K562 (cell line): ENCODE measurements around the gene ALS2CL. TPM values are rescaled to one million over a fixed set of nuclear protein-coding genes. Genes with fewer than 3 reads are reported as not detected.

Experiments
- ATAC-seq: fragments of 200-7000 bp; cut with Tn5 transposase; 3 replicates; pipeline ENCODE4 v1.9.1; 2020; ENCODE audit warnings: moderate library complexity
- BruUV-seq: library from RNA; stranded (reverse); fragments of 400-500 nt; replicated peaks from 2 replicates; lab custom pipeline; 2021; lab: Mats Ljungman, UMichigan
- CTCF ChIA-PET: fragments of 300-600 bp; formaldehyde crosslinking; extraction: SDS; loops from one replicate; lab custom pipeline; 2021; ENCODE audit warnings: low intra/inter-chr PET ratio; lab: Yijun Ruan, JAX
- POLR2A ChIA-PET: fragments of 300-600, 350-650 bp; sonication (Branson Sonifier 250); formaldehyde crosslinking; extraction: SDS; loops from one replicate; lab custom pipeline; 2021; ENCODE audit warnings: antibody characterized with exemption, inconsistent platforms; lab: Yijun Ruan, JAX
- DNase-seq, 4 experiments: peaks; one replicate each; pipeline versions ENCODE4 v3.0.0 to v3.0.0-alpha.2; 2011 to 2018; ENCODE audit warnings: low spot score in 3 of 4, mixed read lengths in 3 of 4; ENCODE audit errors: extremely low read depth in 1 of 4
- FAIRE-seq: peaks from 2 replicates; lab custom pipeline; 2011; peaks lifted over from hg19 to GRCh38; lab: Jason Lieb, UNC
- H2AFZ ChIP-seq: 2 replicates; pipeline ENCODE4 v1.6.0; 2011; ENCODE audit warnings: low read depth, low read length, control low read depth, inconsistent platforms
- H3K27ac ChIP-seq: fragments of 200-600 bp; 3 replicates; pipeline ENCODE4 v1.8.0; 2011; ENCODE audit warnings: low read depth, mild to moderate bottlenecking, control low read depth, inconsistent platforms, low read length, moderate library complexity, mixed read lengths; ENCODE audit errors: extremely low read depth
- H3K27me3 ChIP-seq, 2 experiments: fragments of 300-600 bp in 1 of 2; 2 replicates in 1 of 2; 3 replicates in 1 of 2; pipeline versions ENCODE4 v1.6.0 to v1.8.0; 2011; ENCODE audit warnings: inconsistent platforms in 2 of 2, low read length in 2 of 2, mild to moderate bottlenecking in 1 of 2, mixed read lengths in 1 of 2, moderate library complexity in 1 of 2; ENCODE audit not compliant: control insufficient read depth in 2 of 2, insufficient read depth in 2 of 2
- H3K36me3 ChIP-seq: fragments of 300-600 bp; 3 replicates; pipeline ENCODE4 v1.8.0; 2011; ENCODE audit warnings: mild to moderate bottlenecking, low read length, inconsistent platforms; ENCODE audit not compliant: control insufficient read depth, insufficient read depth
- H3K4me1 ChIP-seq, 2 experiments: fragments of 200-600 bp in 1 of 2; replicated peaks in 1 of 2; 2 replicates in 1 of 2; 3 replicates in 1 of 2; pipeline versions ENCODE4 v1.5.1 to v1.8.0; 2011; ENCODE audit warnings: inconsistent platforms in 2 of 2, low read length in 2 of 2, mild to moderate bottlenecking in 1 of 2, mixed read lengths in 1 of 2, moderate library complexity in 1 of 2; ENCODE audit not compliant: control insufficient read depth in 2 of 2, insufficient read depth in 2 of 2
- H3K4me2 ChIP-seq: 2 replicates; pipeline ENCODE4 v1.6.1; 2011; ENCODE audit warnings: low read length, control low read depth, inconsistent platforms, mixed read lengths; ENCODE audit not compliant: insufficient read depth
- H3K4me3 ChIP-seq: fragments of 200-600 bp; sonication (generic), shearing (Covaris generic); 2 replicates; pipeline ENCODE4 v1.5.1; 2016; ENCODE audit warnings: control low read depth, inconsistent platforms
- H3K79me2 ChIP-seq: fragments of 200-600 bp; 3 replicates; pipeline ENCODE4 v1.8.0; 2011; ENCODE audit warnings: low read length, inconsistent platforms; ENCODE audit not compliant: control insufficient read depth, insufficient read depth
- H3K9ac ChIP-seq, 2 experiments: 2 replicates each; pipeline versions ENCODE4 v1.6.0 to v1.6.1; 2011; ENCODE audit warnings: low read depth in 2 of 2, low read length in 2 of 2, control low read depth in 1 of 2, inconsistent platforms in 1 of 2, mild to moderate bottlenecking in 1 of 2, mixed read lengths in 1 of 2; ENCODE audit not compliant: insufficient read depth in 1 of 2
- H3K9me1 ChIP-seq: one replicate; pipeline ENCODE4 v1.6.0; 2011; ENCODE audit warnings: inconsistent platforms, mild to moderate bottlenecking, low read length, moderate library complexity; ENCODE audit not compliant: control insufficient read depth, insufficient read depth
- H3K9me3 ChIP-seq: replicated peaks from 2 replicates; pipeline ENCODE4 v1.5.1; 2011; ENCODE audit warnings: low read depth, low read length, inconsistent platforms; ENCODE audit not compliant: control insufficient read depth, insufficient read depth
- H4K20me1 ChIP-seq: replicated peaks from 2 replicates; pipeline ENCODE4 v1.6.1; 2011; ENCODE audit warnings: low read length, inconsistent platforms, mixed read lengths; ENCODE audit not compliant: control insufficient read depth, insufficient read depth
- HDAC8 ChIP-seq: fragments of 450-650 bp; IDR thresholded peaks from 2 replicates; pipeline ENCODE4 v1.6.1; 2016; ENCODE audit warnings: mild to moderate bottlenecking, missing genetic modification characterization, moderate library complexity, missing compliant biosample characterization
- MTA1 ChIP-seq: fragments of 450-650 bp; IDR thresholded peaks from 2 replicates; pipeline ENCODE4 v1.6.1; 2017; ENCODE audit warnings: borderline replicate concordance
- NR4A1 ChIP-seq, 2 experiments: fragments of 250-450 bp in 1 of 2; fragments of 450-650 bp in 1 of 2; sonication (Bioruptor Pico) in 1 of 2; IDR thresholded peaks; 2 replicates each; pipeline versions ENCODE4 v1.4.0 to v1.6.1; 2016 to 2020; ENCODE audit warnings: mild to moderate bottlenecking in 2 of 2, missing compliant biosample characterization in 1 of 2, missing genetic modification characterization in 1 of 2, moderate library complexity in 1 of 2
- ZNF175 ChIP-seq: fragments of 200-800 bp; sonication (Bioruptor generic); IDR thresholded peaks from 2 replicates; pipeline ENCODE4 v1.6.1; 2016; ENCODE audit warnings: low read depth, mild to moderate bottlenecking, missing genetic modification characterization, missing compliant biosample characterization
- ZNF184 ChIP-seq: sonication (generic); formaldehyde crosslinking; IDR thresholded peaks from 2 replicates; pipeline ENCODE4 v1.5.0; 2020; ENCODE audit warnings: missing genetic modification reagents
- ZNF717 ChIP-seq: fragments of 250-450 bp; sonication (Bioruptor Pico); IDR thresholded peaks from 2 replicates; pipeline ENCODE4 v1.5.0; 2021
- WGBS: fragments of 100-300 bp; shearing (Covaris generic); methylation state at CpG from one replicate; pipeline ENCODE4 v1.1.6; 2016; ENCODE audit warnings: low coverage, mixed read lengths; ENCODE audit not compliant: insufficient coverage; ENCODE audit errors: missing lambda C conversion rate; 5-methylcytosine and 5-hydroxymethylcytosine counted together
- in situ Hi-C: fragments of 300-500 bp; cut with MboI; formaldehyde crosslinking; loops from 4 replicates; pipeline ENCODE4 v1.15.0; 2018; ENCODE audit warnings: inconsistent platforms, mixed read lengths
- intact Hi-C: fragments of 100-400 bp; cut with micrococcal nuclease; formaldehyde crosslinking; loops from 2 replicates; pipeline ENCODE4 v1.14.2; 2022
- polyA plus RNA-seq, 8 experiments: library from polyadenylated mRNA; depleted of rRNA in 4 of 8; stranded (reverse) in 5 of 8; unstranded in 3 of 8; fragments of >200 nt; fragmentation: Nextera tagmentation in 2 of 8; fragmentation: Illumina TruSeq in 1 of 8; extraction: Ambion mirVana in 2 of 8; extraction: Trizol in 1 of 8; gene quantifications; 2 replicates each; pipeline versions ENCODE4 v1.2.1 to v1.2.3, GENCODE V29; 2011 to 2014; ENCODE audit warnings: inconsistent platforms in 1 of 8, missing spikeins in 1 of 8
- total RNA-seq, 7 experiments: library from RNA; depleted of rRNA in 6 of 7; stranded (reverse); fragments of >200 nt in 6 of 7; fragmentation: Illumina TruSeq in 2 of 7; extraction: Trizol in 2 of 7; gene quantifications; 2 replicates each; pipeline versions ENCODE4 v1.2.1 to v1.2.3, GENCODE V29; 2011 to 2021; ENCODE audit warnings: low replicate concordance in 1 of 7

The ALS2CL gene
- total and polyA plus RNA-seq, 9 of the 15 experiments (the other 6 are each of a cell fraction or from before 2014, with no cell fraction given), result 0.03 to 0.13 (median 0.05) TPM; not detected in 3

DNA sequence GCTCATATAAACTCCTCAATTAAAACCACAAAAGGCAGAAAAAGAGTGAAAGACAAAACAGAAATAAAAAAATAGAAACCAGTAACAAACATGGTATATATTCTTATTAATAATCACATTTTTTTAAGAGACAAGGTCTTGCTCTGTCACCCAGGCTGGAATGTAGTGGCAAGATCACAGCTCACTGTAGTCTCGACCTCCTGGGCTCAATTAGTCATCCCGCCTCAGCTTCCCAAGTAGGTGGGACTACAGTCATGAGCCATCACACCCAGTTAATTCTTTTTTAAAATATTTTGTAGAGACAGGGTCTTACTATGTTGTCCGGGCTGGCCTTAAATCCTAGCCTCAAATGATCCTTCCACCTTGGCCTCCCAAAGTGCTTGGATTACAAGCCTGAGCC is 44.0 kb downstream of the ALS2CL start:
- FAIRE-seq (no peak), DNase-seq (no peak), ATAC-seq (no peak)
- no peaks in the 10 kb centered on the region for H3K4me1 ChIP-seq
- no peak overlapping the region for H3K4me2 ChIP-seq
- H2AFZ ChIP-seq, result no peak overlapping the region
- H3K79me2 ChIP-seq, result no peaks in the 10 kb centered on the region
- TF ChIP-seq ZNF175 (CRISPR knock-in tag), result no peak
- no peak for TF ChIP-seq ZNF184 (CRISPR knock-in tag)
- TF ChIP-seq NR4A1 (CRISPR knock-in tag; IDR thresholded peaks at IDR 0.05), result no peak
- TF ChIP-seq NR4A1 (tag; IDR thresholded peaks at IDR 0.05), result no peak
- no peak for TF ChIP-seq ZNF717 (CRISPR knock-in tag)
- no peaks in the 10 kb centered on the region for H3K9me3 ChIP-seq
- in situ Hi-C loops (no loop called here), intact Hi-C loops (no loop called here)
- ChIA-PET CTCF (no interaction called here), POLR2A (interaction anchor here (0.6 to 1.2 kb wide), 2 partner anchors 8 to 26 kb away, joined by 3 to 4 read pairs; no protein-coding TSS in a partner anchor)
- WGBS, result 0% methylated on average over 3 of the region's 3 CpGs
- H3K27ac ChIP-seq, result no peak overlapping the region
- BruUV-seq, result no TSS peak
- no peak overlapping the region for H3K4me3 ChIP-seq
- H3K9ac ChIP-seq, result no peak overlapping the region
- no peaks in the 10 kb centered on the region for H4K20me1 ChIP-seq
- H3K9me1 ChIP-seq, result no peaks in the 10 kb centered on the region
- no peaks in the 10 kb centered on the region for H3K36me3 ChIP-seq
- peaks cover 3 to 11% of the 10 kb centered on the region in 2 experiments; a peak in 4 of 5 replicates for H3K27me3 ChIP-seq

DNA sequence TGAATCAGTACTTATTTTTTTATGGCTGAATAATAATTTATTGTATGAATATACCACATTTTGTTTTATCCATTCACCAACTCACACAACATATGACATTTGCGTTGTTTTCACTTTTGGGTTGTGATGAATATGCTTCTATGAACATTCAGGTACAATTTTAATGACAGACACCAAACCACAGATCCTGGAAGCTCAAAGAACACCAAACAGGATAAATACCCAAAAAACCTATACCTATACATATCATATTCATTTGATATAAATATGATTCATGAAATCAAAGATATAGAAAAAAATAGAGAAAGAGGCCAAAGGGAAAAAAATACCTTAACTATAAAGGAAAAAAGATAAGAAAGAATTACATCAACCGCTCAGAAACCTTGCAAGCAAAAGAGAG is 45.4 kb downstream of the ALS2CL start:
- Histone ChIP-seq H3K9me3 (no peaks in the 10 kb centered on the region), H3K4me3 (no peak overlapping the region), H4K20me1 (no peaks in the 10 kb centered on the region), H3K27me3 (peaks cover 0 to 11% of the 10 kb centered on the region in 2 experiments; a peak in 2 of 5 replicates), H3K4me2 (no peak overlapping the region), H3K4me1 (no peaks in the 10 kb centered on the region), H3K9ac (no peak overlapping the region), H3K9me1 (no peaks in the 10 kb centered on the region), H2AFZ (no peak overlapping the region), H3K27ac (no peak overlapping the region), H3K36me3 (no peaks in the 10 kb centered on the region), H3K79me2 (no peaks in the 10 kb centered on the region)
- DNase-seq, result no peak
- BruUV-seq, result no TSS peak
- ChIA-PET POLR2A (no interaction called here), CTCF (no interaction called here)
- intact Hi-C loops (no loop called here), in situ Hi-C loops (no loop called here)
- no peak for TF ChIP-seq HDAC8 (tag)
- no peak for TF ChIP-seq MTA1
- FAIRE-seq, result no peak
- WGBS, result 4% methylated on average over 2 of the region's 2 CpGs
- ATAC-seq, result no peak
